HG03064 (cell line): ENCODE results near the gene TEX264.

Experiments used
- ATAC-seq: cut with Tn5 transposase; IDR thresholded peaks from one replicate; pipeline ENCODE4 v1.9.1; 2021; ENCODE audit warnings: low read depth; ENCODE audit not compliant: unreplicated experiment

The TEX264 gene

GRCh38 chr3:51673802-51674654, 3.0 kb downstream of the TEX264 start:
- ATAC-seq, result no peak

GRCh38 chr3:51675201-51675611, 4.2 kb downstream of the TEX264 start:
- no peak for ATAC-seq

- ATAC-seq, result no peak
These were observed 5.1 kb downstream of the TEX264 start for GRCh38 chr3:51676102-51676640.

GRCh38 chr3:51677358-51677757, 6.3 kb downstream of the TEX264 start:
- no peak for ATAC-seq

- ATAC-seq, result no peak
These were observed 7.1 kb downstream of the TEX264 start for GRCh38 chr3:51678186-51678585.

- ATAC-seq, result no peak
These were observed 7.6 kb downstream of the TEX264 start for GRCh38 chr3:51678641-51679040.

GRCh38 chr3:51679318-51679717, 8.3 kb downstream of the TEX264 start:
- ATAC-seq, result no peak

GRCh38 chr3:51679777-51680176, 8.7 kb downstream of the TEX264 start:
- no peak for ATAC-seq

GRCh38 chr3:51680196-51680595, 9.1 kb downstream of the TEX264 start:
- ATAC-seq, result no peak

- no peak for ATAC-seq
These were observed 9.7 kb downstream of the TEX264 start for GRCh38 chr3:51680663-51681230.

- no peak for ATAC-seq
These were observed 10.4 kb downstream of the TEX264 start for GRCh38 chr3:51681453-51681852.

GRCh38 chr3:51682079-51682478, 11.0 kb downstream of the TEX264 start:
- peak; percentile 80 for ATAC-seq

GRCh38 chr3:51682526-51682925, 11.5 kb downstream of the TEX264 start:
- ATAC-seq, result no peak

GRCh38 chr3:51683566-51683965, 12.5 kb downstream of the TEX264 start:
- no peak for ATAC-seq

GRCh38 chr3:51684971-51685751, 14.1 kb downstream of the TEX264 start:
- ATAC-seq, result no peak

GRCh38 chr3:51686056-51686455, 15.0 kb downstream of the TEX264 start:
- no peak for ATAC-seq

- ATAC-seq, result peak; percentile 43
These were observed 15.6 kb downstream of the TEX264 start for GRCh38 chr3:51686512-51687215.

- no peak for ATAC-seq
These were observed 16.6 kb downstream of the TEX264 start for GRCh38 chr3:51687431-51688205.

GRCh38 chr3:51688206-51688600, 17.2 kb downstream of the TEX264 start:
- no peak for ATAC-seq

- ATAC-seq, result no peak
These were observed 20.0 kb downstream of the TEX264 start for GRCh38 chr3:51691021-51691420.
